HepG2 (cell line): ENCODE measurements around the gene LEAP2. TPM values are rescaled to one million over a fixed set of nuclear protein-coding genes. Genes with fewer than 3 reads are reported as not detected.

ENCODE experiments used
- MED1 ChIP-seq: sonication (generic); formaldehyde crosslinking; IDR thresholded peaks from 2 replicates; pipeline ENCODE4 v1.4.0; 2020; ENCODE audit warnings: missing genetic modification reagents
- NFE2L1 ChIP-seq: sonication (generic); formaldehyde crosslinking; IDR thresholded peaks from 2 replicates; pipeline ENCODE4 v1.4.0; 2020; ENCODE audit warnings: missing genetic modification reagents, mild to moderate bottlenecking, borderline replicate concordance
- PCBP2 ChIP-seq: fragments of 200-400 bp; formaldehyde crosslinking; optimal IDR thresholded peaks from 2 replicates; pipeline ENCODE3; 2018; ENCODE audit warnings: low read length, low read depth; ENCODE audit not compliant: poor library complexity, severe bottlenecking
- SETDB1 ChIP-seq: sonication (generic); formaldehyde crosslinking; IDR thresholded peaks from 2 replicates; pipeline ENCODE4 v1.5.1; 2020; ENCODE audit warnings: missing genetic modification reagents, mild to moderate bottlenecking, borderline replicate concordance
- SMAD3 ChIP-seq: sonication (generic); formaldehyde crosslinking; IDR thresholded peaks from 2 replicates; pipeline ENCODE4 v1.4.0; 2020; ENCODE audit warnings: missing genetic modification reagents
- XRCC5 ChIP-seq: fragments of 200-400 bp; formaldehyde crosslinking; optimal IDR thresholded peaks from 2 replicates; pipeline ENCODE3; 2017; ENCODE audit warnings: mild to moderate bottlenecking, low read length
- ZNF263 ChIP-seq: sonication (generic); formaldehyde crosslinking; IDR thresholded peaks from 2 replicates; pipeline ENCODE4 v1.4.0; 2020; ENCODE audit warnings: missing genetic modification reagents
- ZNF446 ChIP-seq: sonication (generic); formaldehyde crosslinking; IDR thresholded peaks from 2 replicates; pipeline ENCODE4 v1.5.0; 2020; ENCODE audit warnings: mild to moderate bottlenecking, missing genetic modification reagents
- ZNF605 ChIP-seq: sonication (generic); formaldehyde crosslinking; IDR thresholded peaks from 2 replicates; pipeline ENCODE4 v1.8.0; 2022; ENCODE audit warnings: mild to moderate bottlenecking, missing genetic modification reagents
- polyA plus RNA-seq, 8 experiments: library from polyadenylated mRNA; depleted of rRNA in 3 of 8; stranded (reverse) in 7 of 8; unstranded in 1 of 8; fragments of >200 nt; fragmentation: Illumina TruSeq in 4 of 8; extraction: Trizol in 4 of 8; gene quantifications; 2 replicates each; pipeline versions ENCODE4 v1.2.1 to v1.2.3, GENCODE V29; 2011 to 2016; ENCODE audit warnings: low read depth in 4 of 8, missing spikeins in 1 of 8, mixed read lengths in 1 of 8; ENCODE audit not compliant: insufficient read depth in 1 of 8
- total RNA-seq, 5 experiments: library from RNA; depleted of rRNA; stranded (reverse); fragments of >200 nt; fragmentation: Illumina TruSeq; extraction: Trizol; gene quantifications; 2 replicates each; pipeline ENCODE4 v1.2.3, GENCODE V29; 2016; ENCODE audit warnings: low read depth in 1 of 5
- TF ChIP-seq, protein P1 (sequence below): sonication (generic); formaldehyde crosslinking; IDR thresholded peaks from 2 replicates; pipeline ENCODE4 v1.8.1; 2022; ENCODE audit warnings: low read depth, mild to moderate bottlenecking, missing genetic modification reagents
- TF ChIP-seq, protein P2 (sequence below): IDR thresholded peaks from 2 replicates; pipeline ENCODE4 v1.6.1; 2012; ENCODE audit warnings: low read length, improper control_type of control experiment
- TF ChIP-seq, protein P3 (sequence below): IDR thresholded peaks from 2 replicates; pipeline ENCODE4 v1.6.1; 2016; ENCODE audit warnings: missing compliant biosample characterization, missing genetic modification reagents, borderline replicate concordance
- TF ChIP-seq, protein P4 (sequence below): sonication (generic); formaldehyde crosslinking; IDR thresholded peaks from 2 replicates; pipeline ENCODE4 v1.5.0; 2020; ENCODE audit warnings: mild to moderate bottlenecking, missing genetic modification reagents, moderate library complexity
- TF ChIP-seq, protein P5 (sequence below): sonication (generic); formaldehyde crosslinking; IDR thresholded peaks from 2 replicates; pipeline ENCODE4 v1.4.0; 2020; ENCODE audit warnings: mild to moderate bottlenecking, missing genetic modification reagents

The LEAP2 gene
- total and polyA plus RNA-seq, 2 of the 13 experiments (the other 11 are each of a cell fraction or from before 2014, with no cell fraction given): 23.9 to 51.9 TPM

DNA sequence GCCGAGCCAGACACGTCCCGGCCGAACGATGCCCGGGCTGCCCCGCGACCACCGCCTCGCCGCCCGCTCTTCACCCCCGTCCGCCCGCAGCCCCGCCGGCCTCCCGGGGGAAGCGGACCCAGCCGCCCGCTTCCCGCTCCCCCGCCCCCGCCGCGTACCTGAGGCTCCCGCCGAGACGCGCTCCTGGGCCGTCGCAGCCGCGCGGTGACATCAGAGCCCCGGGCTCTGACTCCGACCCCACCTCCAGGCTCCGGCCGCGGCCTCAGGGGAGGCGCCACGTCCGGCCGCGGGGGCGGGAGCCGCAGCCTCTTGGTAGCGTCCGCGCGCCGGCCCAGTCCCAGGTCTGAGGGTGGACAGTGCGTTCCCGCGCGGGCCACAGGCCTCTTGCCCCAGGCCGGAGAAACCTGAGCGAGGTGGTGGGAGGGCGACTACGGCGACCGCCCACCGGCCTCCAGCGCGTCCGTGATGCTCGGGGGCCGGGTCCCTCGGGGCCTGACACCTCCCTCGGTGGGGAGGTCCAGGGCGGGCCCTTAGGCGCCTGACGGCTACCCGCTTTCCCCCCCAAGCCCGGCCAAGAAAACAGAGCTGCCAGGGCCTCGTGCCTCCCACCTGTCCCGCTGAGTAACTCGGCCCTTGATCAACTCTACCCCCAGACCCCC lies 42.9 kb upstream of the LEAP2 start, which contains the start of gene SHROOM1 (continued):
- TF ChIP-seq, protein P1, sequence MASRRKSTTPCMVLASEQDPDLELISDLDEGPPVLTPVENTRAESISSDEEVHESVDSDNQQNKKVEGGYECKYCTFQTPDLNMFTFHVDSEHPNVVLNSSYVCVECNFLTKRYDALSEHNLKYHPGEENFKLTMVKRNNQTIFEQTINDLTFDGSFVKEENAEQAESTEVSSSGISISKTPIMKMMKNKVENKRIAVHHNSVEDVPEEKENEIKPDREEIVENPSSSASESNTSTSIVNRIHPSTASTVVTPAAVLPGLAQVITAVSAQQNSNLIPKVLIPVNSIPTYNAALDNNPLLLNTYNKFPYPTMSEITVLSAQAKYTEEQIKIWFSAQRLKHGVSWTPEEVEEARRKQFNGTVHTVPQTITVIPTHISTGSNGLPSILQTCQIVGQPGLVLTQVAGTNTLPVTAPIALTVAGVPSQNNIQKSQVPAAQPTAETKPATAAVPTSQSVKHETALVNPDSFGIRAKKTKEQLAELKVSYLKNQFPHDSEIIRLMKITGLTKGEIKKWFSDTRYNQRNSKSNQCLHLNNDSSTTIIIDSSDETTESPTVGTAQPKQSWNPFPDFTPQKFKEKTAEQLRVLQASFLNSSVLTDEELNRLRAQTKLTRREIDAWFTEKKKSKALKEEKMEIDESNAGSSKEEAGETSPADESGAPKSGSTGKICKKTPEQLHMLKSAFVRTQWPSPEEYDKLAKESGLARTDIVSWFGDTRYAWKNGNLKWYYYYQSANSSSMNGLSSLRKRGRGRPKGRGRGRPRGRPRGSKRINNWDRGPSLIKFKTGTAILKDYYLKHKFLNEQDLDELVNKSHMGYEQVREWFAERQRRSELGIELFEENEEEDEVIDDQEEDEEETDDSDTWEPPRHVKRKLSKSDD: peak; percentile 60; the same call in 1 of the 2 replicates
- no peak for TF ChIP-seq ZNF263
- TF ChIP-seq ZNF605 (CRISPR knock-in tag): no peak
- TF ChIP-seq SMAD3 (CRISPR knock-in tag): no peak
- TF ChIP-seq, protein P2, sequence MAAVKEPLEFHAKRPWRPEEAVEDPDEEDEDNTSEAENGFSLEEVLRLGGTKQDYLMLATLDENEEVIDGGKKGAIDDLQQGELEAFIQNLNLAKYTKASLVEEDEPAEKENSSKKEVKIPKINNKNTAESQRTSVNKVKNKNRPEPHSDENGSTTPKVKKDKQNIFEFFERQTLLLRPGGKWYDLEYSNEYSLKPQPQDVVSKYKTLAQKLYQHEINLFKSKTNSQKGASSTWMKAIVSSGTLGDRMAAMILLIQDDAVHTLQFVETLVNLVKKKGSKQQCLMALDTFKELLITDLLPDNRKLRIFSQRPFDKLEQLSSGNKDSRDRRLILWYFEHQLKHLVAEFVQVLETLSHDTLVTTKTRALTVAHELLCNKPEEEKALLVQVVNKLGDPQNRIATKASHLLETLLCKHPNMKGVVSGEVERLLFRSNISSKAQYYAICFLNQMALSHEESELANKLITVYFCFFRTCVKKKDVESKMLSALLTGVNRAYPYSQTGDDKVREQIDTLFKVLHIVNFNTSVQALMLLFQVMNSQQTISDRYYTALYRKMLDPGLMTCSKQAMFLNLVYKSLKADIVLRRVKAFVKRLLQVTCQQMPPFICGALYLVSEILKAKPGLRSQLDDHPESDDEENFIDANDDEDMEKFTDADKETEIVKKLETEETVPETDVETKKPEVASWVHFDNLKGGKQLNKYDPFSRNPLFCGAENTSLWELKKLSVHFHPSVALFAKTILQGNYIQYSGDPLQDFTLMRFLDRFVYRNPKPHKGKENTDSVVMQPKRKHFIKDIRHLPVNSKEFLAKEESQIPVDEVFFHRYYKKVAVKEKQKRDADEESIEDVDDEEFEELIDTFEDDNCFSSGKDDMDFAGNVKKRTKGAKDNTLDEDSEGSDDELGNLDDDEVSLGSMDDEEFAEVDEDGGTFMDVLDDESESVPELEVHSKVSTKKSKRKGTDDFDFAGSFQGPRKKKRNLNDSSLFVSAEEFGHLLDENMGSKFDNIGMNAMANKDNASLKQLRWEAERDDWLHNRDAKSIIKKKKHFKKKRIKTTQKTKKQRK: no peak
- TF ChIP-seq PCBP2: no peak
- no peak for TF ChIP-seq SETDB1 (CRISPR knock-in tag)
- TF ChIP-seq, protein P3, sequence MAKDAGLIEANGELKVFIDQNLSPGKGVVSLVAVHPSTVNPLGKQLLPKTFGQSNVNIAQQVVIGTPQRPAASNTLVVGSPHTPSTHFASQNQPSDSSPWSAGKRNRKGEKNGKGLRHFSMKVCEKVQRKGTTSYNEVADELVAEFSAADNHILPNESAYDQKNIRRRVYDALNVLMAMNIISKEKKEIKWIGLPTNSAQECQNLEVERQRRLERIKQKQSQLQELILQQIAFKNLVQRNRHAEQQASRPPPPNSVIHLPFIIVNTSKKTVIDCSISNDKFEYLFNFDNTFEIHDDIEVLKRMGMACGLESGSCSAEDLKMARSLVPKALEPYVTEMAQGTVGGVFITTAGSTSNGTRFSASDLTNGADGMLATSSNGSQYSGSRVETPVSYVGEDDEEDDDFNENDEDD (CRISPR knock-in tag): peak; percentile 80; the same call in 1 of the 2 replicates
- TF ChIP-seq MED1 (CRISPR knock-in tag): peak; percentile 62
- no peak for TF ChIP-seq NFE2L1 (CRISPR knock-in tag)
- TF ChIP-seq ZNF446 (CRISPR knock-in tag): peak; percentile 94
- peak; percentile 14 for TF ChIP-seq XRCC5
- TF ChIP-seq, protein P4, sequence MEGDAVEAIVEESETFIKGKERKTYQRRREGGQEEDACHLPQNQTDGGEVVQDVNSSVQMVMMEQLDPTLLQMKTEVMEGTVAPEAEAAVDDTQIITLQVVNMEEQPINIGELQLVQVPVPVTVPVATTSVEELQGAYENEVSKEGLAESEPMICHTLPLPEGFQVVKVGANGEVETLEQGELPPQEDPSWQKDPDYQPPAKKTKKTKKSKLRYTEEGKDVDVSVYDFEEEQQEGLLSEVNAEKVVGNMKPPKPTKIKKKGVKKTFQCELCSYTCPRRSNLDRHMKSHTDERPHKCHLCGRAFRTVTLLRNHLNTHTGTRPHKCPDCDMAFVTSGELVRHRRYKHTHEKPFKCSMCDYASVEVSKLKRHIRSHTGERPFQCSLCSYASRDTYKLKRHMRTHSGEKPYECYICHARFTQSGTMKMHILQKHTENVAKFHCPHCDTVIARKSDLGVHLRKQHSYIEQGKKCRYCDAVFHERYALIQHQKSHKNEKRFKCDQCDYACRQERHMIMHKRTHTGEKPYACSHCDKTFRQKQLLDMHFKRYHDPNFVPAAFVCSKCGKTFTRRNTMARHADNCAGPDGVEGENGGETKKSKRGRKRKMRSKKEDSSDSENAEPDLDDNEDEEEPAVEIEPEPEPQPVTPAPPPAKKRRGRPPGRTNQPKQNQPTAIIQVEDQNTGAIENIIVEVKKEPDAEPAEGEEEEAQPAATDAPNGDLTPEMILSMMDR (CRISPR knock-in tag): peak; percentile 34; the same call in 1 of the 2 replicates
- TF ChIP-seq, protein P5, sequence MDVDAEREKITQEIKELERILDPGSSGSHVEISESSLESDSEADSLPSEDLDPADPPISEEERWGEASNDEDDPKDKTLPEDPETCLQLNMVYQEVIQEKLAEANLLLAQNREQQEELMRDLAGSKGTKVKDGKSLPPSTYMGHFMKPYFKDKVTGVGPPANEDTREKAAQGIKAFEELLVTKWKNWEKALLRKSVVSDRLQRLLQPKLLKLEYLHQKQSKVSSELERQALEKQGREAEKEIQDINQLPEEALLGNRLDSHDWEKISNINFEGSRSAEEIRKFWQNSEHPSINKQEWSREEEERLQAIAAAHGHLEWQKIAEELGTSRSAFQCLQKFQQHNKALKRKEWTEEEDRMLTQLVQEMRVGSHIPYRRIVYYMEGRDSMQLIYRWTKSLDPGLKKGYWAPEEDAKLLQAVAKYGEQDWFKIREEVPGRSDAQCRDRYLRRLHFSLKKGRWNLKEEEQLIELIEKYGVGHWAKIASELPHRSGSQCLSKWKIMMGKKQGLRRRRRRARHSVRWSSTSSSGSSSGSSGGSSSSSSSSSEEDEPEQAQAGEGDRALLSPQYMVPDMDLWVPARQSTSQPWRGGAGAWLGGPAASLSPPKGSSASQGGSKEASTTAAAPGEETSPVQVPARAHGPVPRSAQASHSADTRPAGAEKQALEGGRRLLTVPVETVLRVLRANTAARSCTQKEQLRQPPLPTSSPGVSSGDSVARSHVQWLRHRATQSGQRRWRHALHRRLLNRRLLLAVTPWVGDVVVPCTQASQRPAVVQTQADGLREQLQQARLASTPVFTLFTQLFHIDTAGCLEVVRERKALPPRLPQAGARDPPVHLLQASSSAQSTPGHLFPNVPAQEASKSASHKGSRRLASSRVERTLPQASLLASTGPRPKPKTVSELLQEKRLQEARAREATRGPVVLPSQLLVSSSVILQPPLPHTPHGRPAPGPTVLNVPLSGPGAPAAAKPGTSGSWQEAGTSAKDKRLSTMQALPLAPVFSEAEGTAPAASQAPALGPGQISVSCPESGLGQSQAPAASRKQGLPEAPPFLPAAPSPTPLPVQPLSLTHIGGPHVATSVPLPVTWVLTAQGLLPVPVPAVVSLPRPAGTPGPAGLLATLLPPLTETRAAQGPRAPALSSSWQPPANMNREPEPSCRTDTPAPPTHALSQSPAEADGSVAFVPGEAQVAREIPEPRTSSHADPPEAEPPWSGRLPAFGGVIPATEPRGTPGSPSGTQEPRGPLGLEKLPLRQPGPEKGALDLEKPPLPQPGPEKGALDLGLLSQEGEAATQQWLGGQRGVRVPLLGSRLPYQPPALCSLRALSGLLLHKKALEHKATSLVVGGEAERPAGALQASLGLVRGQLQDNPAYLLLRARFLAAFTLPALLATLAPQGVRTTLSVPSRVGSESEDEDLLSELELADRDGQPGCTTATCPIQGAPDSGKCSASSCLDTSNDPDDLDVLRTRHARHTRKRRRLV: no peak
